DOHH2 (cell line): ENCODE results near the gene SLC44A3.

Experiments used
- H3F3A ChIP-seq: fragments of 200-600 bp; sonication (generic), shearing (Covaris generic); 2 replicates; pipeline ENCODE4 v1.6.0; 2016; ENCODE audit warnings: antibody characterized with exemption, mild to moderate bottlenecking; ENCODE audit not compliant: control insufficient read depth, insufficient read depth
- H3K27ac ChIP-seq: fragments of 200-600 bp; sonication (generic); 2 replicates; pipeline ENCODE4 v1.5.1; 2014; ENCODE audit warnings: low read depth, mild to moderate bottlenecking, low read length, moderate library complexity
- H3K27me3 ChIP-seq: fragments of 200-600 bp; sonication (generic); 2 replicates; pipeline ENCODE4 v1.6.1; 2014; ENCODE audit warnings: mild to moderate bottlenecking, low read length, mixed read lengths; ENCODE audit not compliant: control insufficient read depth
- H3K36me3 ChIP-seq: fragments of 200-600 bp; sonication (generic); 2 replicates; pipeline ENCODE4 v1.6.1; 2014; ENCODE audit warnings: mild to moderate bottlenecking, low read length, moderate library complexity, mixed read lengths; ENCODE audit not compliant: control insufficient read depth
- H3K4me1 ChIP-seq: fragments of 200-600 bp; sonication (generic); 2 replicates; pipeline ENCODE4 v1.6.1; 2014; ENCODE audit warnings: mild to moderate bottlenecking, low read length, mixed read lengths; ENCODE audit not compliant: control insufficient read depth
- H3K4me2 ChIP-seq: fragments of 200-600 bp; sonication (generic); 2 replicates; pipeline ENCODE4 v1.6.0; 2014; ENCODE audit warnings: mild to moderate bottlenecking, low read length, moderate library complexity
- H3K4me3 ChIP-seq: fragments of 200-600 bp; sonication (generic); 2 replicates; pipeline ENCODE4 v1.5.1; 2014; ENCODE audit warnings: mild to moderate bottlenecking, low read length, mixed read lengths
- H3K79me2 ChIP-seq: fragments of 200-600 bp; sonication (generic); 2 replicates; pipeline ENCODE4 v1.6.1; 2014; ENCODE audit warnings: mild to moderate bottlenecking, low read length, mixed read lengths; ENCODE audit not compliant: control insufficient read depth
- H3K9me2 ChIP-seq: fragments of 200-600 bp; sonication (generic); replicated peaks from 2 replicates; pipeline ENCODE4 v1.6.1; 2014; ENCODE audit warnings: mild to moderate bottlenecking, low read length, mixed read lengths; ENCODE audit not compliant: control insufficient read depth
- H3K9me3 ChIP-seq: fragments of 200-600 bp; sonication (generic); 2 replicates; pipeline ENCODE4 v1.6.1; 2014; ENCODE audit warnings: antibody characterized with exemption, low read length, mixed read lengths; ENCODE audit not compliant: control insufficient read depth, insufficient read depth
- H4K20me1 ChIP-seq: fragments of 200-600 bp; sonication (generic); 2 replicates; pipeline ENCODE4 v1.6.0; 2014; ENCODE audit warnings: low read depth, mild to moderate bottlenecking, antibody characterized with exemption, low read length, moderate library complexity; ENCODE audit not compliant: control insufficient read depth, insufficient read depth
- CTCF ChIP-seq: fragments of 200-600 bp; sonication (generic); IDR thresholded peaks from one replicate; pipeline ENCODE4 v1.5.1; 2014; ENCODE audit warnings: antibody characterized with exemption, mild to moderate bottlenecking, low read depth, low read length; ENCODE audit not compliant: poor library complexity, severe bottlenecking
- EZH2phosphoT487 ChIP-seq: fragments of 200-600 bp; sonication (generic); IDR thresholded peaks from 2 replicates; pipeline ENCODE4 v1.6.1; 2017; ENCODE audit warnings: borderline replicate concordance, mild to moderate bottlenecking, antibody characterized with exemption, low read length, moderate library complexity, mixed read lengths

SLC44A3 gene

GRCh38 chr1:94792473-94793295 is 27.5 kb upstream of the SLC44A3 start:
- H3K4me2 ChIP-seq: peak overlapping the region; percentile 31; the same call in 1 of the 2 replicates
- no peaks in the 10 kb centered on the region for H3K9me2 ChIP-seq
- H4K20me1 ChIP-seq: no peaks in the 10 kb centered on the region
- H3K27me3 ChIP-seq: no peaks in the 10 kb centered on the region
- H3K9me3 ChIP-seq: peaks cover 6% of the 10 kb centered on the region; the same call in 1 of the 2 replicates
- peak overlapping the region; percentile 13; the same call in 1 of the 2 replicates for H3K27ac ChIP-seq
- no peaks in the 10 kb centered on the region for H3F3A ChIP-seq
- no peak overlapping the region for H3K4me3 ChIP-seq
- H3K79me2 ChIP-seq: no peaks in the 10 kb centered on the region
- peaks cover 40% of the 10 kb centered on the region for H3K4me1 ChIP-seq
- H3K36me3 ChIP-seq: no peaks in the 10 kb centered on the region
- TF ChIP-seq EZH2phosphoT487: no peak
- peak; percentile 21 for TF ChIP-seq CTCF

- peaks cover 6% of the 10 kb centered on the region; the same call in 1 of the 2 replicates for H3K9me3 ChIP-seq
- no peaks in the 10 kb centered on the region for H4K20me1 ChIP-seq
- H3K4me3 ChIP-seq: no peak overlapping the region
- H3K9me2 ChIP-seq: no peaks in the 10 kb centered on the region
- TF ChIP-seq EZH2phosphoT487: no peak
- TF ChIP-seq CTCF: no peak
- H3F3A ChIP-seq: no peaks in the 10 kb centered on the region
- H3K36me3 ChIP-seq: no peaks in the 10 kb centered on the region
- peak overlapping the region; percentile 13; the same call in 1 of the 2 replicates for H3K27ac ChIP-seq
- no peaks in the 10 kb centered on the region for H3K79me2 ChIP-seq
- peaks cover 40% of the 10 kb centered on the region for H3K4me1 ChIP-seq
- H3K4me2 ChIP-seq: 0 out of 2 replicates have a peak overlapping the region, but pooled peaks have one; percentile 31
- H3K27me3 ChIP-seq: no peaks in the 10 kb centered on the region
Observed at GRCh38 chr1:94793296-94793656, 26.9 kb upstream of the SLC44A3 start.

GRCh38 chr1:94795434-94795833 is 24.7 kb upstream of the SLC44A3 start:
- Histone ChIP-seq H3K27ac (peak overlapping the region; percentile 2; the same call in 1 of the 2 replicates), H3K4me2 (peak overlapping the region; percentile 50), H3K9me3 (peaks cover 6% of the 10 kb centered on the region; the same call in 1 of the 2 replicates), H3K36me3 (no peaks in the 10 kb centered on the region), H3K4me3 (peak overlapping the region; percentile 26), H4K20me1 (no peaks in the 10 kb centered on the region), H3K27me3 (no peaks in the 10 kb centered on the region), H3K4me1 (peaks cover 40% of the 10 kb centered on the region), H3K79me2 (no peaks in the 10 kb centered on the region), H3F3A (no peaks in the 10 kb centered on the region), H3K9me2 (no peaks in the 10 kb centered on the region)
- TF ChIP-seq EZH2phosphoT487 (no peak), CTCF (no peak)
